ENCODE data around the gene RBPMS2.

- TF ChIP-seq CTCF (IDR thresholded peaks at IDR 0.05) (no peak), ZFX (IDR thresholded peaks at IDR 0.05; ENCODE audit: borderline replicate concordance) (no peak)
Measured at GRCh38 chr15:64772488-64772887, 2.9 kb downstream of the RBPMS2 start.

Measured in 22Rv1 (cell line).